Measurements from ENCODE around the gene RNASEH2B.

Gene RNASEH2B

GRCh38 chr13:50891206-50891605, 18.4 kb upstream of the RNASEH2B start:
- H3K4me3 ChIP-seq (replicated peaks; ENCODE audit: low read depth, low read length): no peak overlapping the region
- DNase-seq (ENCODE audit: low read depth): no peak
- TF ChIP-seq, protein P1, sequence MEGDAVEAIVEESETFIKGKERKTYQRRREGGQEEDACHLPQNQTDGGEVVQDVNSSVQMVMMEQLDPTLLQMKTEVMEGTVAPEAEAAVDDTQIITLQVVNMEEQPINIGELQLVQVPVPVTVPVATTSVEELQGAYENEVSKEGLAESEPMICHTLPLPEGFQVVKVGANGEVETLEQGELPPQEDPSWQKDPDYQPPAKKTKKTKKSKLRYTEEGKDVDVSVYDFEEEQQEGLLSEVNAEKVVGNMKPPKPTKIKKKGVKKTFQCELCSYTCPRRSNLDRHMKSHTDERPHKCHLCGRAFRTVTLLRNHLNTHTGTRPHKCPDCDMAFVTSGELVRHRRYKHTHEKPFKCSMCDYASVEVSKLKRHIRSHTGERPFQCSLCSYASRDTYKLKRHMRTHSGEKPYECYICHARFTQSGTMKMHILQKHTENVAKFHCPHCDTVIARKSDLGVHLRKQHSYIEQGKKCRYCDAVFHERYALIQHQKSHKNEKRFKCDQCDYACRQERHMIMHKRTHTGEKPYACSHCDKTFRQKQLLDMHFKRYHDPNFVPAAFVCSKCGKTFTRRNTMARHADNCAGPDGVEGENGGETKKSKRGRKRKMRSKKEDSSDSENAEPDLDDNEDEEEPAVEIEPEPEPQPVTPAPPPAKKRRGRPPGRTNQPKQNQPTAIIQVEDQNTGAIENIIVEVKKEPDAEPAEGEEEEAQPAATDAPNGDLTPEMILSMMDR (IDR thresholded peaks at IDR 0.05; ENCODE audit: low read length, missing control alignments): no peak

GRCh38 chr13:50892210-50892944, 17.2 kb upstream of the RNASEH2B start:
- DNase-seq (ENCODE audit: low read depth): no peak
- no peak overlapping the region for H3K4me3 ChIP-seq (replicated peaks; ENCODE audit: low read depth, low read length)
- TF ChIP-seq, protein P1 (IDR thresholded peaks at IDR 0.05; ENCODE audit: low read length, missing control alignments): no peak

GRCh38 chr13:50893211-50893852, 16.3 kb upstream of the RNASEH2B start:
- no peak for DNase-seq (ENCODE audit: low read depth)
- no peak overlapping the region for H3K4me3 ChIP-seq (replicated peaks; ENCODE audit: low read depth, low read length)
- TF ChIP-seq, protein P1 (IDR thresholded peaks at IDR 0.05; ENCODE audit: low read length, missing control alignments): no peak

GRCh38 chr13:50894012-50894411, 15.6 kb upstream of the RNASEH2B start:
- TF ChIP-seq, protein P1 (IDR thresholded peaks at IDR 0.05; ENCODE audit: low read length, missing control alignments): no peak

DNA sequence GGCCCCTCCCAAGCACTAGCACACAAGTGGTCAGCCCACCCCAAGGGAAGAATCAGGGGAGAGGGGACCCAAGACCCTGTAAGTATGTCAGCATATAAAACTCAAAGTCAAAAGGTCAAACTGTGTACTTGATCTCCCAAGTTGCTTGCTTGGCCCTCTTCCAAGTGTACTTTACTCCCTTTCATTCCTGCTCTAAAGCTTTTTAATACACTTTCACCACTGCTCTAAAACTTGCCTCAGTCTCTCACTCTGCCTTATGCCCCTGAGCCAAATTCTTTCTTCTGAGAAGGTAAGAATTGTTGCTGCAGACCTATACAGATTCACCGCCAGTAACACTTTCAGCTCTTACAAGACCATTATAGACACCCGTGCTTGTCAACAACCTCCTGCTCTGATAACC, 15.1 kb upstream of the RNASEH2B start:
- TF ChIP-seq, protein P1 (IDR thresholded peaks at IDR 0.05; ENCODE audit: low read length, missing control alignments): no peak
- H3K4me3 ChIP-seq (replicated peaks; ENCODE audit: low read depth, low read length): no peak overlapping the region
- DNase-seq (ENCODE audit: low read depth): no peak

More at GRCh38 chr13:50894012-50894411, 15.6 kb upstream of the RNASEH2B start:
- H3K4me3 ChIP-seq (replicated peaks; ENCODE audit: low read depth, low read length): no peak overlapping the region
- no peak for DNase-seq (ENCODE audit: low read depth)

DNA sequence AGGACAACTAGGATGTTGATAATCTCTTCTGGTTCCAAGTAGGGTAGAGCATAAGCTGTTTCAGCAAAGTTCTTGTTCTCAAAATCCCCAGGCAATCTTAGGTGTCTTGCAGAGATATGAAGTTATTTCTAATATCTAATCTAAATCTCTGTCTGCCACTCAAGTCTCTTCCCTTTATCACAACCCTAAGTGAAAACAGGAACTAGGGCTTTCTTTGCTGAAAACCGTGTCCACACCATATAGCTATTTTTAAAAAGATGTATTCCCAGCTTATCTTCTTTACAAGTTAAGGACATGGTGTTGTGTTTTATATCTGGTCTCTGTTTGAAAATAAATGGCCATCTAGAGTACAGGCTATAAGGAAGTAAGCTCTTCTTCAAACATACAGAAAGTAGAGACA, 11.3 kb upstream of the RNASEH2B start:
- DNase-seq (ENCODE audit: low read depth): no peak
- H3K4me3 ChIP-seq (replicated peaks; ENCODE audit: low read depth, low read length): no peak overlapping the region
- TF ChIP-seq, protein P1 (IDR thresholded peaks at IDR 0.05; ENCODE audit: low read length, missing control alignments): no peak

Measured in fibroblast of pulmonary artery (primary cell).